K562 (cell line): ENCODE data around the gene B4GALNT4. TPM values are rescaled to one million over a fixed set of nuclear protein-coding genes. Genes with fewer than 3 reads are reported as not detected.

Experiments
- ARID2 ChIP-seq: fragments of 450-650 bp; IDR thresholded peaks from 2 replicates; pipeline ENCODE4 v1.6.1; 2017; ENCODE audit warnings: antibody characterized with exemption, mild to moderate bottlenecking
- ARID3A ChIP-seq: IDR thresholded peaks from 2 replicates; pipeline ENCODE4 v1.6.1; 2012; ENCODE audit warnings: low read depth, low read length, improper control_type of control experiment, borderline replicate concordance
- ATF3 ChIP-seq, 2 experiments: fragments of 450-650 bp in 1 of 2; sonication (generic) in 1 of 2; formaldehyde crosslinking in 1 of 2; IDR thresholded peaks in 1 of 2; conservative IDR thresholded peaks in 1 of 2; 2 replicates each; pipeline versions ENCODE4 v1.6.1 to v1.8.1; 2016 to 2023; ENCODE audit warnings: mild to moderate bottlenecking in 2 of 2, moderate library complexity in 2 of 2, inconsistent platforms in 1 of 2, missing genetic modification reagents in 1 of 2
- CREBBP ChIP-seq: IDR thresholded peaks from one replicate; pipeline ENCODE4 v1.6.1; 2012; ENCODE audit warnings: low read depth, mild to moderate bottlenecking, control low read depth, inconsistent platforms, low read length
- E2F8 ChIP-seq: fragments of 450-650 bp; IDR thresholded peaks from 2 replicates; pipeline ENCODE4 v1.7.1; 2018; ENCODE audit warnings: mild to moderate bottlenecking, low read depth; ENCODE audit not compliant: partially characterized antibody
- GMEB1 ChIP-seq: fragments of 250-450 bp; sonication (Bioruptor Pico); IDR thresholded peaks from 2 replicates; pipeline ENCODE4 v1.4.0; 2020; ENCODE audit warnings: mild to moderate bottlenecking
- HNRNPL ChIP-seq: fragments of 200-400 bp; formaldehyde crosslinking; IDR thresholded peaks from 2 replicates; pipeline ENCODE4 v1.6.1; 2017; ENCODE audit warnings: low read depth, mild to moderate bottlenecking, low read length
- HOXB6 ChIP-seq: fragments of 250-450 bp; sonication (Bioruptor Pico); IDR thresholded peaks from 2 replicates; pipeline ENCODE4 v1.5.1; 2022; ENCODE audit warnings: mild to moderate bottlenecking, borderline replicate concordance
- MLX ChIP-seq, 2 experiments: fragments of 450-650 bp in 1 of 2; sonication (generic) in 1 of 2; formaldehyde crosslinking; conservative IDR thresholded peaks; 2 replicates each; pipeline versions ENCODE4 v1.4.0 to v1.8.1; 2020 to 2022; ENCODE audit warnings: mild to moderate bottlenecking in 1 of 2, missing genetic modification reagents in 1 of 2
- NCOA2 ChIP-seq, 2 experiments: fragments of 450-650 bp; IDR thresholded peaks; 2 replicates each; pipeline ENCODE4 v1.6.1; 2018; ENCODE audit warnings: mild to moderate bottlenecking in 2 of 2, moderate library complexity in 1 of 2; ENCODE audit not compliant: partially characterized antibody in 2 of 2
- SAP30 ChIP-seq: fragments of 200-600 bp; sonication (generic); IDR thresholded peaks from 2 replicates; pipeline ENCODE4 v1.6.1; 2012; ENCODE audit warnings: borderline replicate concordance, low read depth, mild to moderate bottlenecking, moderate library complexity, low read length, control low read depth, inconsistent platforms; ENCODE audit not compliant: insufficient read depth, poor library complexity, severe bottlenecking
- SP2 ChIP-seq: IDR thresholded peaks from 2 replicates; pipeline ENCODE4 v1.6.1; 2011; ENCODE audit warnings: mild to moderate bottlenecking, low read depth, low read length, moderate library complexity; ENCODE audit not compliant: poor library complexity, severe bottlenecking; ENCODE audit errors: extremely low read depth
- ZBTB33 ChIP-seq: sonication (generic); formaldehyde crosslinking; IDR thresholded peaks from 2 replicates; pipeline ENCODE4 v1.8.1; 2023; ENCODE audit warnings: mild to moderate bottlenecking, missing genetic modification reagents
- ZNF778 ChIP-seq: fragments of 450-650 bp; formaldehyde crosslinking; IDR thresholded peaks from 2 replicates; pipeline ENCODE4 v1.4.0; 2020; ENCODE audit warnings: mild to moderate bottlenecking, moderate library complexity
- polyA plus RNA-seq, 8 experiments: library from polyadenylated mRNA; depleted of rRNA in 4 of 8; stranded (reverse) in 5 of 8; unstranded in 3 of 8; fragments of >200 nt; fragmentation: Nextera tagmentation in 2 of 8; fragmentation: Illumina TruSeq in 1 of 8; extraction: Ambion mirVana in 2 of 8; extraction: Trizol in 1 of 8; gene quantifications; 2 replicates each; pipeline versions ENCODE4 v1.2.1 to v1.2.3, GENCODE V29; 2011 to 2014; ENCODE audit warnings: inconsistent platforms in 1 of 8, missing spikeins in 1 of 8
- total RNA-seq, 7 experiments: library from RNA; depleted of rRNA in 6 of 7; stranded (reverse); fragments of >200 nt in 6 of 7; fragmentation: Illumina TruSeq in 2 of 7; extraction: Trizol in 2 of 7; gene quantifications; 2 replicates each; pipeline versions ENCODE4 v1.2.1 to v1.2.3, GENCODE V29; 2011 to 2021; ENCODE audit warnings: low replicate concordance in 1 of 7

B4GALNT4 gene
- total and polyA plus RNA-seq, 9 of the 15 experiments (the other 6 are each of a cell fraction or from before 2014, with no cell fraction given): 0.20 to 37.1 (median 10.8) TPM; not detected in 1

GRCh38 chr11:355581-356458 is 13.5 kb upstream of the B4GALNT4 start (continued):
- TF ChIP-seq ARID3A (no peak), NCOA2 (IDR thresholded peaks at IDR 0.05; ENCODE audit: partially characterized antibody in 2 of 2) (no peak), ARID2 (no peak), E2F8 (no peak), ZBTB33 (CRISPR knock-in tag) (no peak), SP2 (no peak), HNRNPL (peak; percentile 80; the same call in 1 of the 2 replicates), GMEB1 (CRISPR knock-in tag) (no peak), ATF3 (IDR thresholded peaks at IDR 0.05) (no peak), ATF3 (CRISPR knock-in tag; conservative IDR thresholded peaks at IDR 0.05) (no peak), MLX (CRISPR knock-in tag; conservative IDR thresholded peaks at IDR 0.05) (no peak), CREBBP (no peak), ZNF778 (CRISPR knock-in tag) (no peak), HOXB6 (CRISPR knock-in tag) (no peak), SAP30 (no peak)
